HUES6 (cell line): ENCODE results near the gene MED13L.

Experiments used
- H3K27ac ChIP-seq: 2 replicates; pipeline ENCODE4 v1.7.0; 2013; ENCODE audit warnings: low read depth, mild to moderate bottlenecking, low read length, inconsistent platforms
- H3K27me3 ChIP-seq: 2 replicates; pipeline ENCODE4 v1.6.1; 2013; ENCODE audit warnings: low read length; ENCODE audit not compliant: control insufficient read depth, insufficient read depth
- H3K36me3 ChIP-seq: 2 replicates; pipeline ENCODE4 v1.6.1; 2013; ENCODE audit warnings: low read length; ENCODE audit not compliant: control insufficient read depth, insufficient read depth
- H3K4me1 ChIP-seq: 2 replicates; pipeline ENCODE4 v1.6.1; 2013; ENCODE audit warnings: low read length; ENCODE audit not compliant: control insufficient read depth, insufficient read depth
- H3K4me3 ChIP-seq: 2 replicates; pipeline ENCODE4 v1.5.1; 2013; ENCODE audit warnings: low read depth, low read length
- H3K9ac ChIP-seq: one replicate; pipeline ENCODE4 v1.6.1; 2013; ENCODE audit warnings: mild to moderate bottlenecking, low read length
- H3K9me3 ChIP-seq: 2 replicates; pipeline ENCODE4 v1.6.1; 2013; ENCODE audit warnings: low read depth, low read length; ENCODE audit not compliant: control insufficient read depth, insufficient read depth

MED13L gene

DNA sequence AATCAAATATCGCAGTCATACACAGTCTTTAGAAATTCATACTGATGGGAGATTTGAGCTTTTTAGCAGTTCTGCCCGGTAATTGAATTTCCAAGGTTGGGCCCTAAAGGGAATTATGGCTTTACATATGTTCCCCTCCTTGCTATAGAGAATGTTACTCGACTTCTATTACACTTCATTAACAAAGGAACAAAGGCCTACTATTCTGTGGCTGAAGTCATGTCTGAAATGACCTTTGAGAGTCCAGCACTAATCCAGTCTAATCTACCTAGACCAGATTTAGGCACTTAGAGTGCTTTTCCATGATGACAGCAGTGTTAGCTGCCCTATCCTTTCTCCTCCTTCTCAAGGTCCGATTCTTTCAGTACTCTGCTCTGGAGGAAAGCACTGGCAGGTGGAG is 305.3 kb downstream of the MED13L start:
- Histone ChIP-seq H3K4me1 (no peaks in the 10 kb centered on the region), H3K27ac (no peak overlapping the region), H3K4me3 (no peak overlapping the region), H3K9me3 (no peaks in the 10 kb centered on the region), H3K36me3 (peaks cover 70% of the 10 kb centered on the region), H3K27me3 (no peaks in the 10 kb centered on the region), H3K9ac (no peak overlapping the region)

DNA sequence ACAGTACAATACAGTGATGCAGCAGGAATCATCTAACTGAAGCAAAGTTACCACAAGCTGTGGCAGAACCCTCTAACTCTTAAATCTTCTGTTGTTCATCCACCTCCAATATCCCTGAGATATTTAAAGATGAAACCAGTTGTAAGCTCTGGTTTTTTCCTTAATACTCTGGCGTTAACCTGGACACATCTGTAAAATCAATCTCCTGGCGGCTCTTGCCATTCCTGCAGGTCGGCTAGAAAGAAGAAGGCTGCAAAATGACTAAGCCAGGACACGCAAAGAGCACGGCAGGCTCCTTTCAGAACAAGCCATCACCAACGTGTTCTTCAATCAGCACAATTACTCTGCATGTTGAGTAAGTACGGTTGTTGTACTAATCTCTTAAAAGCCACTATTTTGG is 309.3 kb downstream of the MED13L start:
- no peak overlapping the region for H3K4me3 ChIP-seq
- H3K9ac ChIP-seq: no peak overlapping the region
- H3K4me1 ChIP-seq: no peaks in the 10 kb centered on the region
- no peak overlapping the region for H3K27ac ChIP-seq
- H3K27me3 ChIP-seq: no peaks in the 10 kb centered on the region
- H3K9me3 ChIP-seq: no peaks in the 10 kb centered on the region
- H3K36me3 ChIP-seq: peaks cover 91% of the 10 kb centered on the region

DNA sequence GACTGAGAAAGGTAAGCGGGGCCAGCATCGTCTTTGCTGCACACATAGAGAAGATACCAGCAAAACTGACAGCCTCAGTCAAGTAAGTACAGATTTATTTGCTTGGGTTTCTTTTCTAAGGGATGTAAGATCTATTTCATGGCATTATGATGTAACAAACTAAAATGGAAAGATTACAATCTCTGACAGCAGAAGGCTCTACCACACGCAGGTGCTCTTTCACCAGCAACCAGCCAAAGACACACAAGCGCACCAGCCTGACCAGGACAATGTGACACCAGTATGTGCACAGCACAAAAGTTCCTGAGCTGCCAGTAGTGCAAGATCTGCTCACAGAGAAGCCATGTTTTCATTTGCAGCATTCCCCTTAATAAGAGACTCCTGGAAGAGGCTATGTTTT is 311.1 kb downstream of the MED13L start:
- Histone ChIP-seq H3K4me3 (no peak overlapping the region), H3K27me3 (no peaks in the 10 kb centered on the region), H3K36me3 (peaks cover 87% of the 10 kb centered on the region), H3K27ac (no peak overlapping the region), H3K9ac (no peak overlapping the region), H3K4me1 (no peaks in the 10 kb centered on the region), H3K9me3 (no peaks in the 10 kb centered on the region)

DNA sequence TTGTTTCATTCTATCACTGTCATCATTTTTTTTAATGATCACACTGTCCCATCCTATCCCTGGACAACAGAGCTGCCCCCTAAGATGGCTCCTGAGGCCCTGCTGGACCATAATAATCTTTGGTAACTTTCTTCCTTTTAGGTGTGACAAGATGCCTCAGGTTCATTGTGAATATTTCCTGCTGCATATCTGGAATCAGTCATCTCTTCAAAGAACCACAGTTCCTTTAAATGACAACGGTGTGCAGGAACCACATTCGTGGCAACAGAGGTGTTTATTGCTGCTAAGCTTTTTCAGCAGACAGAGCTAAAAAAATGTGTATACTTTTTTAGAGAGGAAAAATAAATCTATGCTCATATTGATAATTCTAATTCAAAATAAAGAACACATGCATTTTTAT is 312.9 kb downstream of the MED13L start:
- Histone ChIP-seq H3K27ac (no peak overlapping the region), H3K36me3 (peaks cover 85% of the 10 kb centered on the region), H3K9me3 (no peaks in the 10 kb centered on the region)

DNA sequence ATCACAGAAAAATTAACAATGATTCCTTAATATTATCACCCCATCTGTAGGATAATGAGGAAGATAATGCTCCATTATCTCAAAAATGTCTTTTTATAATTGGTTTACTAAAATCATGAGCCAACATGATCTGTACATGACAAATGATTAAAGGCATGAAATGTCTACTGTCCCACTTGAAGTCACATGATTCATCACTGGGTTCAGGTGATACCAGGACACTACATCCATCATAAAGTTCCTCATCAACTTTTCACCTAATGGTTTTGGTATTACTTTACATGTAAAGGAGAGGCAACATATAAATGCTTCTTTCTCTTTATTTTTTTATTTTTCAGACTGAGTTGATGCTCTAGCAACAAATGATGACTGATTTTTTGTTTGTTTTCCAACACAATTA is 313.3 kb downstream of the MED13L start:
- no peaks in the 10 kb centered on the region for H3K27me3 ChIP-seq
- H3K9ac ChIP-seq: no peak overlapping the region
- H3K9me3 ChIP-seq: no peaks in the 10 kb centered on the region
- no peaks in the 10 kb centered on the region for H3K4me1 ChIP-seq
- H3K27ac ChIP-seq: no peak overlapping the region
- no peak overlapping the region for H3K4me3 ChIP-seq
- peaks cover 82% of the 10 kb centered on the region for H3K36me3 ChIP-seq

More for the DNA sequence above, 312.9 kb downstream of the MED13L start:
- H3K9ac ChIP-seq: no peak overlapping the region
- H3K27me3 ChIP-seq: no peaks in the 10 kb centered on the region
- no peaks in the 10 kb centered on the region for H3K4me1 ChIP-seq
- H3K4me3 ChIP-seq: no peak overlapping the region

DNA sequence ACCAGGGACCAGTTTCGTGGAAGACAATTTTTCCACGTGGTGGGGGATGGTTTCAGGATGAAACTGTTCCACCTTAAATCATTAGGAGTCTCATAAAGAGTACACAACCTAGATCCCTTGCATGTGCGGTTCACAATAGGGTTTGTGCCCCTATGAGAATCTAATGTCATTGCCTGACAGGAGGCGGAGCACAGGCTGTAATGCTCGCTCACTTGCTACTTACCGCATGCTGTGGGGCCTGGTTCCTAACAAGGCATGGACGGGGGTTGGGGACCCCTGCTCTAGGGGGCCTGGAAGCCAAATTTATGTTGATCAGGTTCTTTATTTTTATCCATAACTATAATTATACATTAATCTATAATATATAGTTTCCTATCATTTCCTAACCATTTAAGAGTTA is 315.3 kb downstream of the MED13L start:
- Histone ChIP-seq H3K36me3 (peaks cover 70% of the 10 kb centered on the region), H3K9me3 (no peaks in the 10 kb centered on the region), H3K9ac (no peak overlapping the region), H3K27ac (no peak overlapping the region), H3K27me3 (no peaks in the 10 kb centered on the region), H3K4me3 (no peak overlapping the region), H3K4me1 (no peaks in the 10 kb centered on the region)

DNA sequence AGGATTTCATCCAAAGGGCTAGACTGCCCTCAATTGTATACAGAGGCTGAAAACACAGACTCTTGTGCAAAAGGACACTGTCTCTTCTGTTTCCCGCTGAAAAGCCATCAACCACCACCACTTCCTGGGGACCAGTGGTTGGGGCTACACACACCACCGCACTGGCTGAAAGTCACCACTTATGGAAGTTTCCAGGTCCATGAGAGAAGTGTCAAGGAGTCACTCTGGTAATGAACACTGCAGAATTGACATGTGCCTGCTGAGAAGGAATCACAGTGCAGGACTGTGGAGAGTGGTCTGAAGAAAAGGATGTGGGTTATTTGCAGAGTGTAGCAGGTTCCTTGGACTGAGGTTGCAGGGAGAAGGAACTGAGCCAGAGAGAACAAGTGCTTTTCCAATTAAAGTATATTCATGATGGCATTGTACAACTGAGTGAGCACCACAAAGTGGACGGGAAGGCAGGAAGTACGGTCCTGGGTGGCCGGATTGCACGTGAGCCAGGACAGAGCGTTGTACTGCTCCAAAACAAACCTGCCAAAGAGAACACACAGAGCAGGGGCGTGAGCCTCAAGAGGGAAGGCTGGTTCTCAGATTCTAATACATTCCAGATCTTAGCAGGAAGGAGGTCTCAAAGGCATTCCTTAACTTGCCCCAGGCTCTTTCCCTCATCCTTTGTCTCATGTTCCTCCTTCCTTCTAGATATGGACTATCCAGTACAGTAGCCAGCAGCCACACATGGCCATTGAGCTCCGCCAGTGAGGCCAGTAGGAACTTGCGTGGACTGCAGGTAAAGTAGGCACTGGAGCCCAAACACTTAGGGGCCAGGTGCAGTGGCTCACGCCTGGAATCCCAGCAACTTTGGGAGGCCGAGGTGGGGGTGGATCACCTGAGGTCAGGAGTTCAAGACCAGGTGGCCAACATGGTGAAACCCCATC is 316.4 kb downstream of the MED13L start:
- no peak overlapping the region for H3K4me3 ChIP-seq
- H3K9ac ChIP-seq: no peak overlapping the region
- no peak overlapping the region for H3K27ac ChIP-seq
- no peaks in the 10 kb centered on the region for H3K4me1 ChIP-seq
- H3K27me3 ChIP-seq: no peaks in the 10 kb centered on the region
- peaks cover 63% of the 10 kb centered on the region for H3K36me3 ChIP-seq
- no peaks in the 10 kb centered on the region for H3K9me3 ChIP-seq

DNA sequence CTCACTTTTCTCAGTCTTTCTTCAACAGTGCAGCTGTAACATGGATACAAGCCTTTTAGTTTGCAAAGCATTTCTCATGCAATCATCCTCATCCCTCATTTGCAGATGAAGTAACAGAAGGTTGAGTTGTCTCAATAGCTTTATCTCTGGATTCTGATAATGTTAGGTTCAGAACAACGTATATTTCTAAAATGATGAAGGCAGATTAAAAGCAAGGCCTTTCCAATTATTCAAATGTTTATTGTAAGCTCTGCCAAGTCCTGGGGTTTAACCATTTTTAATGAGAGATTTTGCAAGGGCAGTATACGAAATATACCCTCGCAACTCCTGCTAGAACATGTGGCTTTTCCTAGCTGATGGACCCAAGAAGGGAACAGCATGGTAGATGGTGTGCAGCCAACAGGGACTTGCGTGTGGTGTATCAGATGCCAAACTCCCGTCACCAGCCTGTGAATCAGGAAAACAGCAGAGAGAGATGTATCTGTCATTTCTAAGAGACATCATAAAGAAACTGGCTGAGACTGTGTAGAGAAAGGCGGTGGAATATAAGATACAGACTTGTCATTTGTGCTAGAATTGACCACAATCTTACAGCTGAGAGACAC is 319.7 kb downstream of the MED13L start:
- Histone ChIP-seq H3K27me3 (no peaks in the 10 kb centered on the region), H3K27ac (no peak overlapping the region), H3K9ac (no peak overlapping the region), H3K36me3 (peaks cover 33% of the 10 kb centered on the region), H3K9me3 (no peaks in the 10 kb centered on the region), H3K4me1 (peaks cover 3% of the 10 kb centered on the region), H3K4me3 (no peak overlapping the region)

DNA sequence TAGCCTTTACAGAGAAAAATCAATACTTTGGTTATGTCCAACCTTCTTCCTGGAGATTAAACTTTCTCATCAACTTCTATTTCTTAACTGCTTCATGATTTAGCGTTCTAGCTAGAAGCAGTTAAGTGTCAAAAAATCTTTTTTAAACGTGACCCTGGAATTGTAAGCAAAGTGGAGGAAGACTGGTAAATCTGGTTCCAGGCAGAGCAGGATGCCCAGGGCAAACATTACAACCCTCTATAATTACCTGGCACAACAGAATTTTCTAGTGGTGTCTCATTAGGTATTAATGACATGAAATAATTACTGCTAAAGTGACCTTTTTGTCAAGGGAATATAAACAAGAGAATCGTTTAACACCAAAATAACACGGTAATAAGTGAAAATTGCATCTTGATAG is 320.8 kb downstream of the MED13L start:
- H3K36me3 ChIP-seq: peaks cover 25% of the 10 kb centered on the region
- H3K27me3 ChIP-seq: no peaks in the 10 kb centered on the region
- H3K9me3 ChIP-seq: no peaks in the 10 kb centered on the region
- H3K4me3 ChIP-seq: no peak overlapping the region
- H3K27ac ChIP-seq: no peak overlapping the region
- H3K9ac ChIP-seq: no peak overlapping the region
- peaks cover 9% of the 10 kb centered on the region for H3K4me1 ChIP-seq

DNA sequence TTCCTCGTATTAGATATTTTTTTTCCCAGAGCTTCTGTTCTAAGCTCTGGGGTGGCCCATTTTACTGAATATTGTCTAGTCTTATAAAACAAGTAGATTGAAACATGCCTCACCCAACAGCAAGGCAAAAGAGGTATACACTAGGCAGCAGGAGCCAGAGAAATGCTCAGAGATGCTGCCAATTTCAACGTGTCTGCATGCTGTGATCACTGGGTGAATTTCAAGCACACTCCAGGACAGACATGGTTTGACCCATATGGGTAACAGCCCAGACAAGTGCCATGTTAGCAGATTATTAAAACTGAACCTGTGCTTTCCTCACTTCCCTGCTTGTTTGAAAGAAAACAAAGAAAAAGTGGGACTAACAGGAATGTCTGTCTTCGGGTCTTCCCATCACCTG is 321.3 kb downstream of the MED13L start:
- H3K4me1 ChIP-seq: peaks cover 9% of the 10 kb centered on the region
- H3K27ac ChIP-seq: no peak overlapping the region
- no peak overlapping the region for H3K4me3 ChIP-seq
- no peaks in the 10 kb centered on the region for H3K9me3 ChIP-seq
- peaks cover 22% of the 10 kb centered on the region for H3K36me3 ChIP-seq
- no peaks in the 10 kb centered on the region for H3K27me3 ChIP-seq
- H3K9ac ChIP-seq: no peak overlapping the region

DNA sequence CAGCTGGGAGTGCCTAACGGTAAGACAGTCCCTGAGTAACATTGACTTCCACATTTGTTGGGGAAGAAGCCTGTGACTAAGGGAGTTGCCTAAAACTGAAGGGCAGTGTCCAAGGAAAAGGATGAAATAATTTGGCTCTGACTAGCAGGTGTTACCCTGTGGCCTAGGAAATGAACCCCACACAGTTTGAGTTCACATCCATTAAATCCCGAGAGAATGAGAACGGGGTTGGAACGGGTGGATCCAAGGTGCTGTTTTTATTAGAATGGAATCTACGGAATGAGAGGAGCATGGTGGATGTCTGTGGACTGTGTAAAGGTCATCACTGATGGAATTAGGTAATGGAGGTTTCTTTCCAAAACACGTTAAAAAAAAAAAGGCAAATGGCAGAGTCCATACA is 324.0 kb downstream of the MED13L start:
- H3K36me3 ChIP-seq: peaks cover 8% of the 10 kb centered on the region
- no peaks in the 10 kb centered on the region for H3K27me3 ChIP-seq
- peaks cover 10% of the 10 kb centered on the region for H3K4me1 ChIP-seq
- H3K27ac ChIP-seq: no peak overlapping the region
- no peak overlapping the region for H3K9ac ChIP-seq
- H3K4me3 ChIP-seq: no peak overlapping the region
- H3K9me3 ChIP-seq: no peaks in the 10 kb centered on the region
